Smooth muscle cell of bladder (primary cell): ENCODE data around the gene TOGARAM2. TPM values are rescaled to one million over a fixed set of nuclear protein-coding genes. Genes with fewer than 3 reads are reported as not detected.

Experiments
- total RNA-seq: library from RNA; depleted of rRNA; stranded (reverse); fragments of >200 nt; gene quantifications from 2 replicates; pipeline ENCODE4 v1.2.3, GENCODE V29; 2014

The TOGARAM2 gene
- total RNA-seq, result 0.14 and 0.37 TPM in 2 replicates

GRCh38 chr2:28981016-28981441, at the start of gene TOGARAM2:
Gene TOGARAM2 (plus strand): TSS chr2:28981298. CDS start chr2:28994835, 13,537 bp downstream.

GRCh38 chr2:29074411-29074810, 93.3 kb downstream of the TOGARAM2 start, which contains the start of gene PCARE:
Gene PCARE (minus strand): TSS chr2:29074523. CDS start chr2:29074261, 262 bp downstream.

Other genes starting within 250 kb of the TOGARAM2 start
- 154 and 181 TPM in 2 replicates for gene PPP1CB, start 229.5 kb upstream of the TOGARAM2 start, total RNA-seq
- gene SPDYA, start 170.5 kb upstream of the TOGARAM2 start, total RNA-seq, result 0.71 and 1.4 TPM in 2 replicates
- gene TRMT61B, start 111.0 kb upstream of the TOGARAM2 start, total RNA-seq, result 13.2 and 17.1 TPM in 2 replicates
- 59.4 and 81.8 TPM in 2 replicates for gene WDR43, start 86.6 kb upstream of the TOGARAM2 start, total RNA-seq
- gene PCARE, start 93.2 kb downstream of the TOGARAM2 start, total RNA-seq, result under 0.01 TPM in 1 of 2 replicates, not detected in the other
- 63.3 and 94.0 TPM in 2 replicates for gene CLIP4, start 134.1 kb downstream of the TOGARAM2 start, total RNA-seq